Measurements from ENCODE around the gene NUDT2. TPM values are rescaled to one million over a fixed set of nuclear protein-coding genes. Genes with fewer than 3 reads are reported as not detected.

The NUDT2 gene
- total RNA-seq, 4 donors from 2014 or later: 1.4 to 31.0 (median 9.7) TPM

GRCh38 chr9:34311499-34312185 lies 17.7 kb upstream of the NUDT2 start:
- intact Hi-C loops (cut with DNase I; ENCODE audit: low total_unique reads) (no loop called here), in situ Hi-C loops (cut with MboI; ENCODE audit: low pct_ligation_motif_present in 1 of 4, low pct_unique_long_range_greater_than_20kb in 1 of 4, low sequenced_read_pairs in 3 of 4) (no loop called here)
- no peak for DNase-seq
- no peaks in the 10 kb centered on the region for H3K4me1 ChIP-seq
- H3K9me3 ChIP-seq: no peaks in the 10 kb centered on the region
- TF ChIP-seq POLR2A (IDR thresholded peaks at IDR 0.05) (no peak), CTCF (IDR thresholded peaks at IDR 0.05) (no peak), POLR2AphosphoS5 (IDR thresholded peaks at IDR 0.05) (no peak), EP300 (IDR thresholded peaks at IDR 0.05; ENCODE audit: low read depth) (no peak)
- no peak overlapping the region for H3K27ac ChIP-seq
- WGBS, 2 donors (ENCODE audit: low coverage in 1 of 2): 73 to 93% methylated on average over 6 of the region's 6 CpGs
- no peaks in the 10 kb centered on the region for H3K36me3 ChIP-seq
- H3K4me3 ChIP-seq: no peak overlapping the region
- no peaks in the 10 kb centered on the region for H3K27me3 ChIP-seq

GRCh38 chr9:34317436-34317835 lies 11.9 kb upstream of the NUDT2 start:
- 87 to 94% methylated on average over 2 of the region's 2 CpGs for WGBS, 2 donors (ENCODE audit: low coverage in 1 of 2)
- no peaks in the 10 kb centered on the region for H3K27me3 ChIP-seq
- intact Hi-C loops (cut with DNase I; ENCODE audit: low total_unique reads) (no loop called here), in situ Hi-C loops (cut with MboI; ENCODE audit: low pct_ligation_motif_present in 1 of 4, low pct_unique_long_range_greater_than_20kb in 1 of 4, low sequenced_read_pairs in 3 of 4) (no loop called here)
- TF ChIP-seq POLR2A (IDR thresholded peaks at IDR 0.05) (no peak), POLR2AphosphoS5 (IDR thresholded peaks at IDR 0.05) (no peak), CTCF (IDR thresholded peaks at IDR 0.05) (no peak), EP300 (IDR thresholded peaks at IDR 0.05; ENCODE audit: low read depth) (no peak)
- no peak overlapping the region for H3K4me3 ChIP-seq
- no peak for DNase-seq
- H3K27ac ChIP-seq: no peak overlapping the region
- no peaks in the 10 kb centered on the region for H3K9me3 ChIP-seq
- H3K36me3 ChIP-seq: no peaks in the 10 kb centered on the region
- no peaks in the 10 kb centered on the region for H3K4me1 ChIP-seq

GRCh38 chr9:34318163-34318790 lies 11.1 kb upstream of the NUDT2 start:
- no peak for TF ChIP-seq POLR2AphosphoS5 (IDR thresholded peaks at IDR 0.05)
- TF ChIP-seq EP300 (IDR thresholded peaks at IDR 0.05; ENCODE audit: low read depth): no peak
- no peak for TF ChIP-seq CTCF (IDR thresholded peaks at IDR 0.05)
- no peak for TF ChIP-seq POLR2A (IDR thresholded peaks at IDR 0.05)
- DNase-seq: no peak
- no peak overlapping the region for H3K4me3 ChIP-seq
- no peaks in the 10 kb centered on the region for H3K36me3 ChIP-seq
- 87 to 96% methylated on average over 8 to 44 of the region's 44 CpGs for WGBS, 2 donors (ENCODE audit: low coverage in 1 of 2)
- in situ Hi-C loops (cut with MboI; ENCODE audit: low pct_ligation_motif_present in 1 of 4, low pct_unique_long_range_greater_than_20kb in 1 of 4, low sequenced_read_pairs in 3 of 4) (no loop called here), intact Hi-C loops (cut with DNase I; ENCODE audit: low total_unique reads) (no loop called here)
- H3K27ac ChIP-seq: no peak overlapping the region
- H3K9me3 ChIP-seq: no peaks in the 10 kb centered on the region
- H3K27me3 ChIP-seq: no peaks in the 10 kb centered on the region
- H3K4me1 ChIP-seq: no peaks in the 10 kb centered on the region

- in situ Hi-C loops (cut with MboI; ENCODE audit: low pct_ligation_motif_present in 1 of 4, low pct_unique_long_range_greater_than_20kb in 1 of 4, low sequenced_read_pairs in 3 of 4): no loop called here
- H3K9me3 ChIP-seq: no peaks in the 10 kb centered on the region
Measured at GRCh38 chr9:34321451-34321850, 7.9 kb upstream of the NUDT2 start.

More at GRCh38 chr9:34321451-34321850, 7.9 kb upstream of the NUDT2 start:
- Histone ChIP-seq H3K27ac (no peak overlapping the region), H3K4me3 (no peak overlapping the region), H3K36me3 (no peaks in the 10 kb centered on the region), H3K4me1 (no peaks in the 10 kb centered on the region), H3K27me3 (no peaks in the 10 kb centered on the region)
- DNase-seq: no peak
- intact Hi-C loops (cut with DNase I; ENCODE audit: low total_unique reads): no loop called here
- WGBS, 2 donors (ENCODE audit: low coverage in 1 of 2): 95 to 97% methylated on average over 7 of the region's 7 CpGs
- TF ChIP-seq POLR2A (IDR thresholded peaks at IDR 0.05): no peak
- no peak for TF ChIP-seq POLR2AphosphoS5 (IDR thresholded peaks at IDR 0.05)
- no peak for TF ChIP-seq CTCF (IDR thresholded peaks at IDR 0.05)
- TF ChIP-seq EP300 (IDR thresholded peaks at IDR 0.05; ENCODE audit: low read depth): no peak

Data from transverse colon (tissue), 4 donors.